Measurements from ENCODE around the gene TANGO2.

- TF ChIP-seq CTCF (IDR thresholded peaks at IDR 0.05) (no peak), EP300 (IDR thresholded peaks at IDR 0.05) (no peak)
Observed at GRCh38 chr22:20055654-20056053, 34.7 kb downstream of the TANGO2 start.
